ENCODE data around the gene ASIP. TPM values are rescaled to one million over a fixed set of nuclear protein-coding genes. Genes with fewer than 3 reads are reported as not detected.
"Not testable (repeated sequence)": the region's sequence is repeated elsewhere in the genome, so short reads cannot be mapped to it uniquely, and the experiment has no call there.

The ASIP gene
- total RNA-seq, 1 donor from 2014 or later, result not detected

DNA sequence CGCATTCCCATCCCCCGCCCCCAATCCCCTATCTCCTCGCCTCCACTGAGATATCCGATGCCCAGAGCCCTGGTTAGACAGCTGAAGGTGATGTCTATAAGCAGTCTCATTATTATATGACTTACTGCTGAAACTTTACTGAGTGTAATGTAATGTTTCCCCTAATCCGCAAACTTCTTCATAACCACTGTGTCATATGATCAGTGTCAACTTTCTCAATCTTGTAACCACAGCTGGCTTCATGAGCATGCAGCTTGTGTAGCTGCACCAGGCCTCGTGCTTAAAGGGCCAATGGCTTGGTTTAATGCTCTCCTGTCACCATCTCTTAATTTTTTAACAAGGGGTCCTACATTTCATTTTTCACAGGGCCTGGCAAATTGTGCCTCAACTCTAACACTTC, 8.1 kb downstream of the ASIP start:
- H3K27me3 ChIP-seq (ENCODE audit: insufficient read depth, low read length), result no peaks in the 10 kb centered on the region
- H2AFZ ChIP-seq (ENCODE audit: low read depth, low read length), result no peak overlapping the region

DNA sequence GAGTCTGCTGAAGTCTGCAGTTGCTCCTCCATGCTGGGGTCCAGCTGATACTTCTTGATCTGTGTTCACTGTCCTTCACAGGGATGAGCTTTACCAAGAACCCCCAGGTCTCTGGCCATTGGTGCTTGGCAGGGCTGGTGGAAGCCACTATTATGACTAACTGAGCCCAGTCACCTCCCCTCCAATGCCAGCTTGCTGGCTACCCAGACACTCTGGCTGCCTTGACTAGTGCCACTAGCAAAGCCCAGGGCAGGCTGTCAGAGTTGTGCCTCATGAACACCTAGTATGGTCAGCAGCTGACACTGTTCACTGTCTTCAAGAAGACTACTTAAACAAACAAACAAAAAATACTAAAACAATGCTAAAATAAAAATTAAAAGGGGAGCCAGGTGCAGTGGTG, 8.8 kb downstream of the ASIP start:
- no peak overlapping the region for H3K27ac Mint-ChIP-seq (ENCODE audit: unreplicated experiment)
- H3K9me3 Mint-ChIP-seq (ENCODE audit: unreplicated experiment), result no peaks in the 10 kb centered on the region
- no peak overlapping the region for H3K4me2 ChIP-seq (ENCODE audit: low read length)
- peaks cover 3% of the 10 kb centered on the region for H3K4me1 Mint-ChIP-seq (ENCODE audit: low read depth, unreplicated experiment)
- H2AFZ ChIP-seq (ENCODE audit: low read depth, low read length), result no peak overlapping the region
- H3K27ac ChIP-seq (ENCODE audit: low read depth, low read length), result no peak overlapping the region
- no peak overlapping the region for H3K4me3 ChIP-seq (ENCODE audit: insufficient read depth, low read depth, low read length)
- peaks cover 4% of the 10 kb centered on the region for H3K27me3 Mint-ChIP-seq (ENCODE audit: low read depth, unreplicated experiment)
- no peak for TF ChIP-seq EZH2 (IDR thresholded peaks at IDR 0.05; ENCODE audit: insufficient read depth, low read length)
- TF ChIP-seq, protein P1, sequence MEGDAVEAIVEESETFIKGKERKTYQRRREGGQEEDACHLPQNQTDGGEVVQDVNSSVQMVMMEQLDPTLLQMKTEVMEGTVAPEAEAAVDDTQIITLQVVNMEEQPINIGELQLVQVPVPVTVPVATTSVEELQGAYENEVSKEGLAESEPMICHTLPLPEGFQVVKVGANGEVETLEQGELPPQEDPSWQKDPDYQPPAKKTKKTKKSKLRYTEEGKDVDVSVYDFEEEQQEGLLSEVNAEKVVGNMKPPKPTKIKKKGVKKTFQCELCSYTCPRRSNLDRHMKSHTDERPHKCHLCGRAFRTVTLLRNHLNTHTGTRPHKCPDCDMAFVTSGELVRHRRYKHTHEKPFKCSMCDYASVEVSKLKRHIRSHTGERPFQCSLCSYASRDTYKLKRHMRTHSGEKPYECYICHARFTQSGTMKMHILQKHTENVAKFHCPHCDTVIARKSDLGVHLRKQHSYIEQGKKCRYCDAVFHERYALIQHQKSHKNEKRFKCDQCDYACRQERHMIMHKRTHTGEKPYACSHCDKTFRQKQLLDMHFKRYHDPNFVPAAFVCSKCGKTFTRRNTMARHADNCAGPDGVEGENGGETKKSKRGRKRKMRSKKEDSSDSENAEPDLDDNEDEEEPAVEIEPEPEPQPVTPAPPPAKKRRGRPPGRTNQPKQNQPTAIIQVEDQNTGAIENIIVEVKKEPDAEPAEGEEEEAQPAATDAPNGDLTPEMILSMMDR (IDR thresholded peaks at IDR 0.05; ENCODE audit: insufficient read depth, low read depth, low read length), result no peak
- H3K9ac ChIP-seq (ENCODE audit: low read length), result no peak overlapping the region
- no peaks in the 10 kb centered on the region for H3K4me1 ChIP-seq (ENCODE audit: insufficient read depth, low read length)
- no peaks in the 10 kb centered on the region for H3K36me3 ChIP-seq (ENCODE audit: insufficient read depth, low read length)
- DNase-seq (ENCODE audit: low read depth), result no peak
- no peaks in the 10 kb centered on the region for H3K79me2 ChIP-seq (ENCODE audit: insufficient read depth, low read length)
- FAIRE-seq, result no peak
- H3K4me3 Mint-ChIP-seq (ENCODE audit: unreplicated experiment), result peak overlapping the region; percentile 35
- no peaks in the 10 kb centered on the region for H4K20me1 ChIP-seq (ENCODE audit: insufficient read depth, low read length)
- no peaks in the 10 kb centered on the region for H3K9me3 ChIP-seq (ENCODE audit: insufficient read depth, low read depth, low read length)
- no peaks in the 10 kb centered on the region for H3K36me3 Mint-ChIP-seq (ENCODE audit: low read depth, unreplicated experiment)
- no peaks in the 10 kb centered on the region for H3K27me3 ChIP-seq (ENCODE audit: insufficient read depth, low read length)

More for the DNA sequence above, 8.1 kb downstream of the ASIP start:
- no peaks in the 10 kb centered on the region for H3K9me3 ChIP-seq (ENCODE audit: insufficient read depth, low read depth, low read length)
- H3K9ac ChIP-seq (ENCODE audit: low read length), result no peak overlapping the region
- no peaks in the 10 kb centered on the region for H3K79me2 ChIP-seq (ENCODE audit: insufficient read depth, low read length)
- Mint-ChIP-seq H3K9me3 (ENCODE audit: unreplicated experiment) (no peaks in the 10 kb centered on the region), H3K27ac (ENCODE audit: unreplicated experiment) (no peak overlapping the region), H3K4me3 (ENCODE audit: unreplicated experiment) (no peak overlapping the region), H3K4me1 (ENCODE audit: low read depth, unreplicated experiment) (peaks cover 3% of the 10 kb centered on the region), H3K27me3 (ENCODE audit: low read depth, unreplicated experiment) (peaks cover 4% of the 10 kb centered on the region), H3K36me3 (ENCODE audit: low read depth, unreplicated experiment) (no peaks in the 10 kb centered on the region)
- H3K36me3 ChIP-seq (ENCODE audit: insufficient read depth, low read length), result no peaks in the 10 kb centered on the region
- no peaks in the 10 kb centered on the region for H4K20me1 ChIP-seq (ENCODE audit: insufficient read depth, low read length)
- no peaks in the 10 kb centered on the region for H3K4me1 ChIP-seq (ENCODE audit: insufficient read depth, low read length)
- FAIRE-seq (no peak), DNase-seq (ENCODE audit: low read depth) (peak; percentile 42)
- no peak overlapping the region for H3K27ac ChIP-seq (ENCODE audit: low read depth, low read length)
- no peak overlapping the region for H3K4me3 ChIP-seq (ENCODE audit: insufficient read depth, low read depth, low read length)
- H3K4me2 ChIP-seq (ENCODE audit: low read length), result no peak overlapping the region
- TF ChIP-seq EZH2 (IDR thresholded peaks at IDR 0.05; ENCODE audit: insufficient read depth, low read length), result no peak
- TF ChIP-seq, protein P1 (IDR thresholded peaks at IDR 0.05; ENCODE audit: insufficient read depth, low read depth, low read length), result no peak

DNA sequence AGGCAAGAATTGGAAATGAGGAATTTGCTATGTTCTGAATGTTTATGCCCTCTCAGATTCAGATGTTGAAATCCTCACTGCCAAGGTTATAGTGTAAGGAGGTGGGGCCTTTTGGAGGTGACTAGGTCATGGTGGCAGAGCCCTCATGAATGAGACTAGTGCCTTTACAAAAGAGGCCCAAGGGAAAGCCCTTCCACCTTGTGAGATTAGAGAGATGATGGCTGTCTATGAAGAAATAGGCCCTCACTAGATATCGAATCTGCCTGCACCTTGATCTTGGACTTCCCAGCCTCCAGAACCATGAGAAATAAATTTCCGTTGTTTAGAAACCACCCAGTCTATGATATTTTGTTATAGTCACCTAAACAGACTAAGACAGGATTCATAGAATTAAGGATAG, 10.4 kb downstream of the ASIP start:
- H3K9me3 Mint-ChIP-seq (ENCODE audit: unreplicated experiment), result no peaks in the 10 kb centered on the region
- H3K27ac ChIP-seq (ENCODE audit: low read depth, low read length), result no peak overlapping the region
- H3K79me2 ChIP-seq (ENCODE audit: insufficient read depth, low read length), result no peaks in the 10 kb centered on the region
- FAIRE-seq (no peak), DNase-seq (ENCODE audit: low read depth) (no peak)
- no peaks in the 10 kb centered on the region for H3K36me3 Mint-ChIP-seq (ENCODE audit: low read depth, unreplicated experiment)
- peaks cover 4% of the 10 kb centered on the region for H3K27me3 Mint-ChIP-seq (ENCODE audit: low read depth, unreplicated experiment)
- H3K9ac ChIP-seq (ENCODE audit: low read length), result no peak overlapping the region
- H3K27ac Mint-ChIP-seq (ENCODE audit: unreplicated experiment), result no peak overlapping the region
- no peaks in the 10 kb centered on the region for H3K9me3 ChIP-seq (ENCODE audit: insufficient read depth, low read depth, low read length)
- H3K27me3 ChIP-seq (ENCODE audit: insufficient read depth, low read length), result no peaks in the 10 kb centered on the region
- H3K4me3 ChIP-seq (ENCODE audit: insufficient read depth, low read depth, low read length), result no peak overlapping the region
- H3K4me1 ChIP-seq (ENCODE audit: insufficient read depth, low read length), result no peaks in the 10 kb centered on the region
- no peaks in the 10 kb centered on the region for H4K20me1 ChIP-seq (ENCODE audit: insufficient read depth, low read length)
- H2AFZ ChIP-seq (ENCODE audit: low read depth, low read length), result no peak overlapping the region
- no peak overlapping the region for H3K4me2 ChIP-seq (ENCODE audit: low read length)
- H3K4me3 Mint-ChIP-seq (ENCODE audit: unreplicated experiment), result no peak overlapping the region
- H3K36me3 ChIP-seq (ENCODE audit: insufficient read depth, low read length), result no peaks in the 10 kb centered on the region
- H3K4me1 Mint-ChIP-seq (ENCODE audit: low read depth, unreplicated experiment), result peaks cover 3% of the 10 kb centered on the region
- TF ChIP-seq EZH2 (IDR thresholded peaks at IDR 0.05; ENCODE audit: insufficient read depth, low read length), result no peak
- TF ChIP-seq, protein P1 (IDR thresholded peaks at IDR 0.05; ENCODE audit: insufficient read depth, low read depth, low read length), result no peak

DNA sequence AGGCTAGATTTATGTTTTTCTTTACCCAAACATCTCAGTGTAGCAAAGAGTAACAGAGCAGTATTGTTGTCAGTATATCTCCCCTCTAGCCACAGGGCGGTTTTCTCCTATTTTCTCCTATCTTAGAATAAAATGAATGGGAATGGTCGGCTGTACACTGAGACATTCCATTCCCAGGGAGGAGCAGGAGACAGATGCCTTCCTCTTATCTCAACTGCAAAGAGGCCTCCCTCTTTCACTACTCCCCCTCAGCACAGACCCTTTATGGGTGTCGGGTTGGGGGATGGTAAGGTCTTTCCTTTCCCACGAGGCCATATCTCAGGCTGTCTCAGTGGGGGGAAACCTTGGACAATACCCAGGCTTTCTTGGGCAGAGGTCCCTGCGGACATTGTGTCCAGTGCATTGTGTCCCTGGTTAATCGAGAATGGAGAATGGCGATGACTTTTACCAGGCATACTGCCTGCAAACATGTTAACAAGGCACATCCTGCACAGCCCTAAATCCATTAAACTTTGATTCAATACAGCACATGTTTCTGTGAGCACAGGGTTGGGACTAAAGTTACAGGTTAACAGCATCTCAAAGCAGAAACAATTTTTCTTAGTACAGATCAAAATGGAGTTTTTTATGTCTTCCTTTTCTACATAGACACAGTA, 11.3 kb downstream of the ASIP start:
- H3K4me2 ChIP-seq (ENCODE audit: low read length); H3K36me3 ChIP-seq (ENCODE audit: insufficient read depth, low read length); H3K9ac ChIP-seq (ENCODE audit: low read length); H3K4me3 ChIP-seq (ENCODE audit: insufficient read depth, low read depth, low read length); H3K27me3 Mint-ChIP-seq (ENCODE audit: low read depth, unreplicated experiment); H3K9me3 Mint-ChIP-seq (ENCODE audit: unreplicated experiment); H3K9me3 ChIP-seq (ENCODE audit: insufficient read depth, low read depth, low read length); H3K36me3 Mint-ChIP-seq (ENCODE audit: low read depth, unreplicated experiment); H4K20me1 ChIP-seq (ENCODE audit: insufficient read depth, low read length); DNase-seq (ENCODE audit: low read depth); H3K79me2 ChIP-seq (ENCODE audit: insufficient read depth, low read length); FAIRE-seq; H3K4me1 Mint-ChIP-seq (ENCODE audit: low read depth, unreplicated experiment); H3K27ac ChIP-seq (ENCODE audit: low read depth, low read length); H3K27me3 ChIP-seq (ENCODE audit: insufficient read depth, low read length); H3K27ac Mint-ChIP-seq (ENCODE audit: unreplicated experiment); H3K4me1 ChIP-seq (ENCODE audit: insufficient read depth, low read length); H2AFZ ChIP-seq (ENCODE audit: low read depth, low read length): not testable (repeated sequence)
- peak overlapping the region; percentile 4 for H3K4me3 Mint-ChIP-seq (ENCODE audit: unreplicated experiment)
